ENCODE results near the gene EP400. TPM values are rescaled to one million over a fixed set of nuclear protein-coding genes. Genes with fewer than 3 reads are reported as not detected.
"Not testable (repeated sequence)": the region's sequence is repeated elsewhere in the genome, so short reads cannot be mapped to it uniquely, and the experiment has no call there.

The EP400 gene
- total and polyA plus RNA-seq, 8 donors = 5.2 to 39.8 (median 21.6) TPM

GRCh38 chr12:132100306-132101065 is 150.7 kb downstream of the EP400 start:
- Histone ChIP-seq H3K4me1 (no peaks in the 10 kb centered on the region), H3K9me3 (no peaks in the 10 kb centered on the region), H3K27me3 (no peaks in the 10 kb centered on the region), H3K36me3 (peaks cover 0 to 50% (median 37%) of the 10 kb centered on the region in 4 donors), H3K4me3 (no peak overlapping the region), H3K27ac (no peak overlapping the region)
- TF ChIP-seq, protein P1, sequence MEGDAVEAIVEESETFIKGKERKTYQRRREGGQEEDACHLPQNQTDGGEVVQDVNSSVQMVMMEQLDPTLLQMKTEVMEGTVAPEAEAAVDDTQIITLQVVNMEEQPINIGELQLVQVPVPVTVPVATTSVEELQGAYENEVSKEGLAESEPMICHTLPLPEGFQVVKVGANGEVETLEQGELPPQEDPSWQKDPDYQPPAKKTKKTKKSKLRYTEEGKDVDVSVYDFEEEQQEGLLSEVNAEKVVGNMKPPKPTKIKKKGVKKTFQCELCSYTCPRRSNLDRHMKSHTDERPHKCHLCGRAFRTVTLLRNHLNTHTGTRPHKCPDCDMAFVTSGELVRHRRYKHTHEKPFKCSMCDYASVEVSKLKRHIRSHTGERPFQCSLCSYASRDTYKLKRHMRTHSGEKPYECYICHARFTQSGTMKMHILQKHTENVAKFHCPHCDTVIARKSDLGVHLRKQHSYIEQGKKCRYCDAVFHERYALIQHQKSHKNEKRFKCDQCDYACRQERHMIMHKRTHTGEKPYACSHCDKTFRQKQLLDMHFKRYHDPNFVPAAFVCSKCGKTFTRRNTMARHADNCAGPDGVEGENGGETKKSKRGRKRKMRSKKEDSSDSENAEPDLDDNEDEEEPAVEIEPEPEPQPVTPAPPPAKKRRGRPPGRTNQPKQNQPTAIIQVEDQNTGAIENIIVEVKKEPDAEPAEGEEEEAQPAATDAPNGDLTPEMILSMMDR (IDR thresholded peaks at IDR 0.05) = no peak
- TF ChIP-seq POLR2AphosphoS5 (IDR thresholded peaks at IDR 0.05) (no peak), POLR2A (IDR thresholded peaks at IDR 0.05) (no peak), EP300 (IDR thresholded peaks at IDR 0.05) (no peak)
- 94 to 97% (median 96%) methylated on average over 9 to 13 of the region's 13 CpGs for WGBS, 5 donors
- DNase-seq = no peak
- intact Hi-C loops (cut with DNase I; ENCODE audit: low total_unique reads) = no loop called here

DNA sequence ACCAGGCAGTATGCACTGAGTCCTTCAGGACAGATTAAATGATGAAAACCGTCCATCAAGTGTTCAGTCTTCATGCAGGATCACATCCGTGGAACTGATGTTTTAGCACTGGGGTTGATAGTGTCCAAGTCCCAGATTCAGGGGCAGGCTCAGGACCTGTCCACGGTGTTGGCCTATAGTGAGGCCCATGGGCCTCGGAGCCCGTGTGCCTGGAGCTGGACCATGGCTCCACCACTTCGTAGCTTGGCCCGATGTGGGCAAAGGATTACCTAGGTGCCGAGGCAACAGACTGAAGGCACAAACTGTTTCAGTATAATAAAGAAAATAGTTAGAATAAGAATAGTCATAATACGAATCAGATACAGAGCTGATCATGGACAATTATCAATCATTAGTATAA is 152.6 kb downstream of the EP400 start:
- H3K27me3 ChIP-seq = no peaks in the 10 kb centered on the region
- TF ChIP-seq EP300 (IDR thresholded peaks at IDR 0.05) (no peak), POLR2AphosphoS5 (IDR thresholded peaks at IDR 0.05) (no peak), POLR2A (IDR thresholded peaks at IDR 0.05) (no peak)
- TF ChIP-seq, protein P1 (IDR thresholded peaks at IDR 0.05) = no peak
- DNase-seq = no peak
- H3K36me3 ChIP-seq = peaks cover 4 to 47% (median 43%) of the 10 kb centered on the region in 4 donors
- H3K9me3 ChIP-seq = no peaks in the 10 kb centered on the region
- intact Hi-C loops (cut with DNase I; ENCODE audit: low total_unique reads) = no loop called here
- H3K27ac ChIP-seq = no peak overlapping the region
- WGBS, 5 donors = 83 to 94% (median 91%) methylated on average over 9 of the region's 9 CpGs
- no peaks in the 10 kb centered on the region for H3K4me1 ChIP-seq
- no peak overlapping the region for H3K4me3 ChIP-seq

GRCh38 chr12:132103072-132103471 is 153.3 kb downstream of the EP400 start:
- H3K27me3 ChIP-seq; H3K4me3 ChIP-seq; H3K9me3 ChIP-seq; H3K27ac ChIP-seq; DNase-seq; H3K4me1 ChIP-seq; intact Hi-C loops (cut with DNase I; ENCODE audit: low total_unique reads): not testable (repeated sequence)
- peaks cover 4 to 51% (median 44%) of the 10 kb centered on the region in 4 donors for H3K36me3 ChIP-seq
- WGBS, 5 donors = 74 to 84% (median 82%) methylated on average over 14 of the region's 14 CpGs

DNA sequence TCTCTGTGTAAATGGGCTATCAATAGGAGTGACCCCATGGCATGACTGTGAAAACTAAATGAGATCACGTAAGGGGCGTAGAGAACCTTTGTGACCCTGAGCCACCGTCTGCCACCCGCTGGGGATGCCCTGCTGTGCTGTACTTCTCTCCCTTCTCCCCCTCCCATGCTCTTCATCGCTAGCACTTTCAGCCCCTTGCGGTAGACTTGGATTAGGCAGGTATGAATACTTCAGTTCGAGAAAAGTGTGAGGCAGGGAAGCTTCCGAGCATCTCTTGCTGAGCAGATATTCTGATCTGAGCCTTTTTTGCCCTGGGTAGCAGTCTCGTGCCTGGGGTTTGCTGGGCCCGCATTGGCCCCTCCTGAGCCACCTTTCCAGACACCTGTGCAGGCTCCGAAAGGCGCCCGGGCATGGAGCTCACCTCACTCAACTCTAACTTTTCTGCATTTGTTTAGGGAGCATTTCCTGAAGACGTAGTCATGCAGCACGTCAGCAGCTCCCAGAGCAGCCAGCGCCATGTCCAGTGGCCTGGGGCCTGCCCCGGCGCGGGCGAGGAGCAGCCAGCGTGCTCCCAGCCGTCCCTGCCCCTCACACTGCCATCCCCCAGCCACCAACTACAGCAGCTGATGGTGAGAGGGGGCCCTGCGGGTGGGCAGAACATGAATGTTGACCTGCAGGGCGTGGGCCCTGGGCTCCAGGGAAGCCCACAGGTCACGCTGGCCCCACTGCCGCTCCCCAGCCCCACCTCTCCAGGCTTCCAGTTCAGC is 154.0 kb downstream of the EP400 start:
- Histone ChIP-seq H3K27ac (no peak overlapping the region), H3K4me3 (no peak overlapping the region), H3K27me3 (no peaks in the 10 kb centered on the region), H3K36me3 (peaks cover 4 to 54% (median 48%) of the 10 kb centered on the region in 4 donors), H3K4me1 (no peaks in the 10 kb centered on the region), H3K9me3 (no peaks in the 10 kb centered on the region)
- intact Hi-C loops (cut with DNase I; ENCODE audit: low total_unique reads) = no loop called here
- TF ChIP-seq POLR2AphosphoS5 (IDR thresholded peaks at IDR 0.05) (no peak), POLR2A (IDR thresholded peaks at IDR 0.05) (no peak), EP300 (IDR thresholded peaks at IDR 0.05) (no peak)
- TF ChIP-seq, protein P1 (IDR thresholded peaks at IDR 0.05) = no peak
- WGBS, 5 donors = 87 to 93% (median 89%) methylated on average over 17 to 26 of the region's 26 CpGs
- no peak for DNase-seq
